Subcutaneous adipose tissue (tissue), 4 donors: ENCODE results near the gene LIF. TPM values are rescaled to one million over a fixed set of nuclear protein-coding genes. Genes with fewer than 3 reads are reported as not detected.

Experiments used
- total RNA-seq, 4 donors: library from RNA; depleted of rRNA; stranded (reverse); fragments of >200 nt; gene quantifications; one replicate each; pipeline ENCODE4 v1.1.0, GENCODE V29; 2016
- TF ChIP-seq, protein P1 (sequence below): fragments of 450-650 bp; IDR thresholded peaks from one replicate; pipeline ENCODE4 v1.5.1; 2016; ENCODE audit warnings: low read depth, mild to moderate bottlenecking, control low read depth, antibody characterized with exemption, moderate library complexity

LIF gene
- total RNA-seq, 4 donors from 2014 or later: 0.82 to 0.88 TPM; not detected in 2

- TF ChIP-seq, protein P1, sequence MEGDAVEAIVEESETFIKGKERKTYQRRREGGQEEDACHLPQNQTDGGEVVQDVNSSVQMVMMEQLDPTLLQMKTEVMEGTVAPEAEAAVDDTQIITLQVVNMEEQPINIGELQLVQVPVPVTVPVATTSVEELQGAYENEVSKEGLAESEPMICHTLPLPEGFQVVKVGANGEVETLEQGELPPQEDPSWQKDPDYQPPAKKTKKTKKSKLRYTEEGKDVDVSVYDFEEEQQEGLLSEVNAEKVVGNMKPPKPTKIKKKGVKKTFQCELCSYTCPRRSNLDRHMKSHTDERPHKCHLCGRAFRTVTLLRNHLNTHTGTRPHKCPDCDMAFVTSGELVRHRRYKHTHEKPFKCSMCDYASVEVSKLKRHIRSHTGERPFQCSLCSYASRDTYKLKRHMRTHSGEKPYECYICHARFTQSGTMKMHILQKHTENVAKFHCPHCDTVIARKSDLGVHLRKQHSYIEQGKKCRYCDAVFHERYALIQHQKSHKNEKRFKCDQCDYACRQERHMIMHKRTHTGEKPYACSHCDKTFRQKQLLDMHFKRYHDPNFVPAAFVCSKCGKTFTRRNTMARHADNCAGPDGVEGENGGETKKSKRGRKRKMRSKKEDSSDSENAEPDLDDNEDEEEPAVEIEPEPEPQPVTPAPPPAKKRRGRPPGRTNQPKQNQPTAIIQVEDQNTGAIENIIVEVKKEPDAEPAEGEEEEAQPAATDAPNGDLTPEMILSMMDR: no peak
Observed at GRCh38 chr22:30212363-30212995, 34.1 kb downstream of the LIF start.

- TF ChIP-seq, protein P1: no peak
Observed at GRCh38 chr22:30211124-30211820, 35.3 kb downstream of the LIF start.

DNA sequence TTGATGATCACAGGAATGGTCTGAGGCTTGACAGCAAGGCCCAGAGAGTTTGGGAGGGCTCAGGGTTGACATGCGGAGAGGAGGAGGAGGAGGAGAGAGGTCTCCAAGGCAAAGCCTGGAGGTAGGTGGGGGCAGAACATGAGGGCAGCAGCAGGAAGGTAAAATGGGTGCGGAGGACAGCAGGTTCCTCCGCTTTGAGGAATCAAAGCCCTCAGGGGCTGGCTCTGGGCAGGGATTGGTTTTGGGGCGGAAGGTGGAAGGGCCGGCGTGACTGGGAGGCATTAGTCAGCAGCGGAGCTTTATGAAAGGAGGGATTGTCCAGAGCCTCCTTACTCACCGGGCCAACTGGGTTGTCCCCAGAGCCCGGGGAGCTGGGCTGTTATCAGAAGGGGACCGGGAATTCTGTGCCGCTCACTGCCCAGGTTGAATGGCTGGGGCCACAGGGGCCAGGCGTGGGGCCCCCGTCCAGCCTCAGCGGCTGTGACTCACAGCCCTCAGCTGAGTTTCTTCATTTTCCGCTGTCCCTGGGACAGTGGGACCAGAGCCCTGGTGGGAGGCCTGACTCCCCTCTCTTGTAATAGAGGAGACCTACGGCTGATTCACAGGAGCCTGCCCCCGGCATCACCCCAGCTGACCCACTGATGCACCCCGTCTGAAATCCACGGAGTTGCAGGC lies 36.2 kb downstream of the LIF start:
- TF ChIP-seq, protein P1: no peak

DNA sequence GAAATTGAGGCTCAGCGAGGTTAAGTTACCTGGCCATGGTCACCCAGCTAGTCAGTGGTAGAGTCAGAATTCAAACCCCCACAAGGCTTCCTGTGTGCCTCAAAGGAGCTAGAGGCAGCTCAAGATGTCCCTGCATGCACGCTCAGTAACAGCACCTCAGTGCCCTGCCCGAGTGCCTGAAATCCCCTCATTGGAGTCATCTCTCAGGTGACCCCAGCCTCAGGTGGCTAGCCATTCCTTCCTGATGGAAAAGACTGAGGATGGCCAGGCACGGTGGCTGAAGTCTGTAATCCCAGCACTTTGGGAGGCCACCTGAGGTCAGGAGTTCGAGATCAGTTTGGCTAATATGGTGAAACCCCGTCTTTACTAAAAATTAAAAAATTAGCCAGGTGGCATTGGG lies 36.9 kb downstream of the LIF start:
- TF ChIP-seq, protein P1: no peak

- TF ChIP-seq, protein P1: no peak
Observed at GRCh38 chr22:30208631-30209603, 37.6 kb downstream of the LIF start.

DNA sequence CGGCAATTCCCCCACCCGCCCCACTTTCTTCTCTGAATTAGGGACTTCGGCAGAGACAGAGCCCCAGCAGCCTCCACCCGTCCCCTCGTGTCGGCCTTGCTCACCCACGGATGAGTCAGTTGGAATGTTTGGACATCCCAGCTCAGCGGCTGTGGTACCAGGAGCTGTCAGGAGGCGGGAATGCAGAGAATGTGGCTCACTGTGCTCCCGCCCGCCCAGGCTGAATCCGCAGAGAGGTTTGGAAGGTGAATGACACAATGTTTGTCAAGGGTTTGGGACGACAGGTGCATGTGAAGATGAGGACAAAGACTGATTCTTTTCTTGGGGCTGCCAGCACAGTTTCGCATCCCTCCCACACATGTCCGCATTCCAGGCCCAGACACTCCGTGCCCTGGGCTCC lies 39.6 kb downstream of the LIF start:
- TF ChIP-seq, protein P1: no peak
